Right atrium auricular region (tissue), 2 donors: ENCODE results near the gene ALG5. TPM values are rescaled to one million over a fixed set of nuclear protein-coding genes. Genes with fewer than 3 reads are reported as not detected.

Source experiments
- DNase-seq: peaks from one replicate; pipeline ENCODE4 v3.0.0-alpha.2; 2019; ENCODE audit warnings: low spot score
- H3K27ac ChIP-seq, 2 donors: fragments of 200-600 bp; sonication (generic); 1 replicate in 1 of 2; 2 replicates in 1 of 2; pipeline ENCODE4 v1.5.1; 2016 to 2019
- H3K27me3 ChIP-seq, 2 donors: fragments of 200-600 bp; sonication (generic); one replicate each; pipeline versions ENCODE4 v1.5.1 to v1.6.0; 2017 to 2019
- H3K36me3 ChIP-seq: fragments of 200-600 bp; sonication (generic); one replicate; pipeline ENCODE4 v1.5.1; 2016
- H3K4me1 ChIP-seq, 2 donors: fragments of 200-600 bp; sonication (generic); one replicate each; pipeline versions ENCODE4 v1.5.1 to v1.6.0; 2017 to 2019
- H3K4me3 ChIP-seq, 2 donors: fragments of 200-600 bp; sonication (generic); 1 replicate in 1 of 2; 2 replicates in 1 of 2; pipeline ENCODE4 v1.5.1; 2017 to 2019; ENCODE audit warnings: mild to moderate bottlenecking in 1 of 2, moderate library complexity in 1 of 2
- H3K9me3 ChIP-seq, 2 donors: fragments of 200-600 bp; sonication (generic); one replicate each; pipeline ENCODE4 v1.5.1; 2019
- total RNA-seq, 2 donors: library from RNA; depleted of rRNA; stranded (reverse); fragments of >200 nt; gene quantifications; one replicate each; pipeline ENCODE4 v1.1.0, GENCODE V29; 2016
- TF ChIP-seq, protein P1 (sequence below), 2 donors: fragments of 200-600 bp; sonication (generic); IDR thresholded peaks; one replicate each; pipeline ENCODE4 v1.5.1; 2019; ENCODE audit warnings: antibody characterized with exemption in 2 of 2

The ALG5 gene
- total RNA-seq, 2 donors from 2014 or later = 15.4 to 17.0 TPM

DNA sequence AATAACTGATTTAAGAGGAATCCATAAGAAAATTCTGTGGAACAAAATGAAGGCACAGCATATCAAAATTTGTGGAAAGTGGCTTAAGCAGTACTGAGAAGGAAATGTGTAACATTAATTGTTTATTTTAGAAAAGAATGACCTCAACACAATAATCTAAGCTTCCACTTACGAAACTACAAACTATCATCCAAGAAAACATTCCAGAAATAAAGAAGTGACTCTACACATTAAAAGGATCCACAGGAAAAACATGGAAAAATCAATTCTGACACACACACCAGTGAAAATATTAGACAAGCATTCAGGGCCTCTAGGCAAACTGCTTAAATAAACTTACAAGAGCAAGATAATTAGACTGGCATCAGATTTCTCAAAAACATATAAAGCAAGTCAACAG lies 15.5 kb upstream of the ALG5 start:
- no peak for DNase-seq
- H3K4me3 ChIP-seq = no peak overlapping the region
- TF ChIP-seq, protein P1, sequence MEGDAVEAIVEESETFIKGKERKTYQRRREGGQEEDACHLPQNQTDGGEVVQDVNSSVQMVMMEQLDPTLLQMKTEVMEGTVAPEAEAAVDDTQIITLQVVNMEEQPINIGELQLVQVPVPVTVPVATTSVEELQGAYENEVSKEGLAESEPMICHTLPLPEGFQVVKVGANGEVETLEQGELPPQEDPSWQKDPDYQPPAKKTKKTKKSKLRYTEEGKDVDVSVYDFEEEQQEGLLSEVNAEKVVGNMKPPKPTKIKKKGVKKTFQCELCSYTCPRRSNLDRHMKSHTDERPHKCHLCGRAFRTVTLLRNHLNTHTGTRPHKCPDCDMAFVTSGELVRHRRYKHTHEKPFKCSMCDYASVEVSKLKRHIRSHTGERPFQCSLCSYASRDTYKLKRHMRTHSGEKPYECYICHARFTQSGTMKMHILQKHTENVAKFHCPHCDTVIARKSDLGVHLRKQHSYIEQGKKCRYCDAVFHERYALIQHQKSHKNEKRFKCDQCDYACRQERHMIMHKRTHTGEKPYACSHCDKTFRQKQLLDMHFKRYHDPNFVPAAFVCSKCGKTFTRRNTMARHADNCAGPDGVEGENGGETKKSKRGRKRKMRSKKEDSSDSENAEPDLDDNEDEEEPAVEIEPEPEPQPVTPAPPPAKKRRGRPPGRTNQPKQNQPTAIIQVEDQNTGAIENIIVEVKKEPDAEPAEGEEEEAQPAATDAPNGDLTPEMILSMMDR (IDR thresholded peaks at IDR 0.05) = no peak
- no peaks in the 10 kb centered on the region for H3K27me3 ChIP-seq
- H3K27ac ChIP-seq = no peak overlapping the region
- H3K36me3 ChIP-seq = peaks cover 62% of the 10 kb centered on the region
- no peaks in the 10 kb centered on the region for H3K9me3 ChIP-seq
- H3K4me1 ChIP-seq = no peaks in the 10 kb centered on the region

DNA sequence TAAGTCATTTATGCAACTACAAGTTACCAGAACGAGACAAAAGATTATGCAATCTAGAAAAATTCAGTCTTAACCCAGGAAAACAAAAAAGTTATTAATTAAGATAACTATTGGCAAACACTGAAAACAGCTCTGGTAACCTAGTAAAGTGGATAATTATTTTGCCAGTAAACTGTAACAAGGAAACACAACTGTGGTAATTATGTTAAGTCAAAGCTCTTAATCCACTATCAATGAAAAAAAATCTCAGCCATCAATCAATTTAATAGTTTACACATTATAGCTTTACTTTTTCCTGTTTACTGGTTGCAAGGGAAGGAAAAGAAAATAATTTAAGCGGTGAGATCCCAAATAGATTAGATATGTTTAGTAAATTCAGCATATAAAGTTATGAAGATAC lies 12.6 kb upstream of the ALG5 start:
- no peak overlapping the region for H3K4me3 ChIP-seq
- no peaks in the 10 kb centered on the region for H3K9me3 ChIP-seq
- no peak overlapping the region for H3K27ac ChIP-seq
- no peaks in the 10 kb centered on the region for H3K27me3 ChIP-seq
- TF ChIP-seq, protein P1 (IDR thresholded peaks at IDR 0.05) = no peak
- no peak for DNase-seq
- no peaks in the 10 kb centered on the region for H3K4me1 ChIP-seq
- peaks cover 70% of the 10 kb centered on the region for H3K36me3 ChIP-seq

DNA sequence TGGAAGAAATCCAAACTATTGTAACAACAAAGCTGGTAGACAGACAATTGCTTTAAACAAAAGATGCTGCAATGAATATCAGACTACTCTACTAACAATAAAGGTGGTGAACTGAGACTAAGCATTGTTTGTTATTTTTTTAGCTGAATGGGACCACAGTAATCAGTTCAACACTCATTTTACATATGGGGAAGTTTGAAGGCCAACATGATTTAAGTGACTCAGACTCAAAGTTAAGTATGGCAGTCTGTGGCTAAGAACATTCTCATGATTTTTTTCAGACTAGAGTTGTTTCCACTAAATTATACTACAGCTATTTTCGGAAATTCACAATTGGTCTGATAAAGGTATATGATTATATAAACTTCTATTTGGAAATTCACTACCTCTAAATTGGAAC lies 11.9 kb upstream of the ALG5 start:
- no peak overlapping the region for H3K4me3 ChIP-seq
- no peaks in the 10 kb centered on the region for H3K4me1 ChIP-seq
- peaks cover 72% of the 10 kb centered on the region for H3K36me3 ChIP-seq
- no peak for DNase-seq
- H3K9me3 ChIP-seq = no peaks in the 10 kb centered on the region
- H3K27ac ChIP-seq = no peak overlapping the region
- no peaks in the 10 kb centered on the region for H3K27me3 ChIP-seq
- TF ChIP-seq, protein P1 (IDR thresholded peaks at IDR 0.05) = no peak

DNA sequence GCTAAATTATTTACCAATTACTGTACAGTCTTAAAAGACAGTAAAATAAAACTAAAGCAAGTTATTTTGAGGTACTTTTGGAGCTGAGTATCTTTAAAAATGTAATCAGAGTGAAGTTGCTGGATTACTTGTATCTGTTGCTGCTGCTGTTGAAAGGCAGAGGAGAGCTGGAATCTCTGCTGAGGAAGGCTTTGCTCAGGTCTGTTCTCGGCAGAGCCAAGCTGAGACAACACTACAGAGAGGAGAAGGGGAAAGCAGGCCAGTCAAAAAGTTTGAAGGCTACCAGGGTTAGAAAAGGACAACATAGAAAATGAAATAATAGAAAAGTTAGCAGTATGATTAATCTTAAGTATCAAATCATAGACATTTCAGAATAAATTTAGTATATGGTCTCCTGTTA lies 11.3 kb upstream of the ALG5 start:
- Histone ChIP-seq H3K27me3 (no peaks in the 10 kb centered on the region), H3K27ac (no peak overlapping the region), H3K36me3 (peaks cover 77% of the 10 kb centered on the region), H3K9me3 (no peaks in the 10 kb centered on the region), H3K4me3 (no peak overlapping the region), H3K4me1 (no peaks in the 10 kb centered on the region)
- TF ChIP-seq, protein P1 (IDR thresholded peaks at IDR 0.05) = no peak
- no peak for DNase-seq

DNA sequence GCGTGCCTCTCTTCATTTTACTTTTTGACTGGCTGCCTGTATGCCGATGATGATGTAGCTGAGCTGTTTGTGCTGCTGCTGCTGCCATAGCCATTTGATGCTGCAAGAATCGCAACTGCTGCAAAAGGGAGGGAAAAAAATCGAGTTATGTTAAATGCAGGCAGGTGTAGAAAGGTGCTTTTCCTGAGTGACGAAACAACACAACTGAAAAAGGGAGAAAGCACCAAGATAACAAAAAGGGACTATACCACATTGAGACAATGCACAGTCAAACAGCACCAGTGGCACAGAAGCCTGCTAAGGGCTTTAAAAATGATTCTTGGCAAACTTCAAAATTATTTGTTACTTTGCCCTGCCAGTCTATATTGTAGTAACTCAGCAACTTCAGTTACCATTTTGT lies 10.6 kb upstream of the ALG5 start:
- TF ChIP-seq, protein P1 (IDR thresholded peaks at IDR 0.05) = no peak
- H3K4me3 ChIP-seq = no peak overlapping the region
- no peak for DNase-seq
- no peak overlapping the region for H3K27ac ChIP-seq
- no peaks in the 10 kb centered on the region for H3K4me1 ChIP-seq
- no peaks in the 10 kb centered on the region for H3K9me3 ChIP-seq
- peaks cover 84% of the 10 kb centered on the region for H3K36me3 ChIP-seq
- H3K27me3 ChIP-seq = no peaks in the 10 kb centered on the region

DNA sequence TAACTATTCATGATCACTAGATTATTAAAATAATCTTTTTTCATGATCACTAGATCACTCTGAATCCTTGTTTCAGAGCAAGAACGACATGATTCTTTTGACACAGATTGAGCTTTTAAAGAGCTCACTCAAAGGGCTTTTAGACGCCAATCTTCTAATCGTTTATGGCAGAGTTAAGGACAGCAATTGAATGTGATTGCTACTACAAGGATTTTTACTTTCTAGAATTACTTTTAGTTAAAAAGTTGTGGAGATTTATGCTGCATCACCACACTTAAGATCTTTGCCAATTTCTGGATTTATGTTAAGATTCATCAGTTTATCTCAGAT lies 2.7 kb upstream of the ALG5 start:
- Histone ChIP-seq H3K27ac (no peak overlapping the region), H3K36me3 (peaks cover 36% of the 10 kb centered on the region), H3K4me1 (peaks cover 0 to 21% of the 10 kb centered on the region in 2 donors), H3K4me3 (no peak overlapping the region), H3K27me3 (no peaks in the 10 kb centered on the region), H3K9me3 (no peaks in the 10 kb centered on the region)
- no peak for DNase-seq
- TF ChIP-seq, protein P1 (IDR thresholded peaks at IDR 0.05) = no peak
